Pulmonary artery endothelial cell (primary cell): ENCODE measurements around the gene MAP3K20. TPM values are rescaled to one million over a fixed set of nuclear protein-coding genes. Genes with fewer than 3 reads are reported as not detected.
A peak's percentile ranks its signal among the peaks of the same experiment; 100 is the strongest.
"Not testable (repeated sequence)": the region's sequence is repeated elsewhere in the genome, so short reads cannot be mapped to it uniquely, and the experiment has no call there.

ENCODE experiments used
- DNase-seq: peaks from one replicate; pipeline ENCODE4 v3.0.0-alpha.2; 2011; ENCODE audit warnings: low read depth, low spot score
- total RNA-seq: library from RNA; depleted of rRNA; stranded (reverse); fragments of >200 nt; gene quantifications from 2 replicates; pipeline ENCODE4 v1.2.3, GENCODE V29; 2014

MAP3K20 gene
- total RNA-seq, 1 donor from 2014 or later: 31.7 TPM

DNA sequence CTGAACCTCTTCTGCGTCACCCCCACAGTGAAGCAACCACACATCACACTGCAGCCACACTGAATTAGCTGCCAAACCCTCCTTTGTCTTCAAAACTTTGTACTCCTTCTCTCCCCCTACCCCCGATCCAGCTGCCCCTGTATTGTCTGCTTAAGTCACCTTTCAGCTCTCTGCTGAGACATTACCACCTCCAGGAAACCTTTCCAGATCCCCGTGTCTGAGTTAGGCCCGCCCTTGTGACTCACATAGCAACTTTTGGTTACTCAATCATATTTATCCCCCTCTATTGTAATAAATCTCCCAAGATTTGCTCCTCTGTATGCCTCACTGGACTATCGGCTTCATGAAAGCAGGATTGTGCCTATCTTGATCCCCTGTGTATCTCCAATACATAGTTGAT lies 196.2 kb downstream of the MAP3K20 start:
- DNase-seq: no peak

DNA sequence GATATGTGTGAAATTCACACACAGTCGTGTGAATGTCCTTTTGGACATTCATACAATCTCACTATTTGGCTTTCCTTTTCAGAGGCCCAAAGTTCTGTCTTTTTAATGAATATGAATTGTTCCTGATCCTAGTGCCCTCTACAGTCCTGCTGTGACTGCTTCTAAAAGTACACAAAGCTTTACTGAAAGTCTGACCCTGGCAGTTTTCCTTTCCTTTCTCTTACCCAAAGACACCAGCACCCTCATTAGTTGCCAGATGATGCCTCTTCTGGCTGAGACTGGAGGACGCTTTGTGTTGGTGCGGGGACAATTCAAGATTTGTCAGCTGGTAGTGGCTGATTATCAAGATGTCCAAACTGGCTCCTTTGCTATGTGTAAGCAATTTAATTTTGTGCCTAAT lies 197.2 kb downstream of the MAP3K20 start:
- DNase-seq: no peak

DNA sequence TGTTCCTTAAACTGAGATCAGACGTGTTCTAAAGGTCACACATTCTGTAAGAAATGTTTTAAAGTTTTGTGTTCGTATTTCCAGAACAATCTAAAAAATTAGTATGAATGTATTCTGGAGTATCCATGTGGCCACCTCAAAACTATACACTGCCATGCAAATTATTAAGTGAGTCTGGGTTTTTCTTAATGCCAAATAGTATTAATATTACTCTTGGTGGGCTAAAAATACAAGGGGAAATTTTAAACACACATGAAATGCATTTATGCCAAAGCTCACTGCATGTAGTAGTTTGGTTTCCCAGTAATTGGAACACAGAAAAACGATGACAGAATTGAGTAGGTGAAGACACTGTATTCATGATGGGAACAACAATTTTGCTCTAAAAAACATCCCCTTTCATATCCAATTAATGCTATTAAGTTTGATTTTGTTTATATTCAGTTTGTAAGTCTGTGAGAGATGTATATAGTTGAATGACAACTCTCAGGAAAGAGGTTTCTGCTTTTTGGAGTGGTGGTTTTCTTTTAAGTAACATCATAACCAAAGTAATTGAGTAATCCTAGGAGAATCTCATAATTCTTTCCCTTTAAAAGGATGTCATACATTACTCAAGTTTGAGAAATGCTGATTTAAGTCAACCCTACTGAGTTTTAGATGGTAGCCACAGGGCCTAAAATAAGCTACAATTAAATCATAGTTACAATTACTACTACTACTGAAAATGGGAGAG lies 203.3 kb downstream of the MAP3K20 start:
- no peak for DNase-seq

- DNase-seq: no peak
Observed at GRCh38 chr2:173279527-173279868, 203.9 kb downstream of the MAP3K20 start.

DNA sequence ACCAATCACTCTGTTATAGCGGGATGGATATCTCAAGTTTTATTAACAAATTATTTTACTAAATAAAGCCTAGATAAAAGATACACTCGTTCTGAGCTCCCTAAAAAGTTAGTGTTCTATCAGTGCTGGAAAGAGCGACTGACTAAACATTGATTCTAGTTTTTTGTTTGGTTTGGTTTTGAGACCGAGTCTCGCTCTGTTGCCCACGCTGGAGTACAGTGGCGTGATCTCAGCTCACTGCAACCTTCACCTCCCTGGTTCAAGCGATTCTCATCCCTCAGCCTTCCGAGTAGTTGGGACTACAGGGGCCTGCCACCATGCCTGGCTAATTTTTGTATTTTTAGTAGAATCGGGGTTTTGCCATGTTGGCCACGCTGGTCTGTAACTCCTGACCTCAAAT lies 205.2 kb downstream of the MAP3K20 start:
- no peak for DNase-seq

DNA sequence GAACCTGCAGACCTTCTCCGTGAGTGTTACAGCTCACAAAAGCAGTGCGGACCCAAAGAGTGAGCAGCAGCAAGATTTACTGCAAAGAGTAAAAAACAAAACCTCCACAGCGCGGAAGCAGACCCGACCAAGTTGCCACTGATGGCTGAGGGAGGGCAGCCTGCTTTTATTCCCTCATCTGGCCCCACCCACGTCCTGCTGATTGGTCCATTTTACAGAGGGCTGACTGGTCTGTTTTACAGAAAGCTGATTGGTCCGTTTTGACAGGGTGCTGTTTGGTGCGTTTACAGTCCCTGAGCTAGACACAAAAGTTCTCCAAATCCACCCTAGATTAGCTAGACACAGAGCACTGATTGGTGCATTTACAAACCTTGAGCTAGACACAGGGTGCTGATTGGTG lies 206.3 kb downstream of the MAP3K20 start:
- DNase-seq: not testable (repeated sequence)

- DNase-seq: no peak
Observed at GRCh38 chr2:173282795-173283545, 207.3 kb downstream of the MAP3K20 start.

DNA sequence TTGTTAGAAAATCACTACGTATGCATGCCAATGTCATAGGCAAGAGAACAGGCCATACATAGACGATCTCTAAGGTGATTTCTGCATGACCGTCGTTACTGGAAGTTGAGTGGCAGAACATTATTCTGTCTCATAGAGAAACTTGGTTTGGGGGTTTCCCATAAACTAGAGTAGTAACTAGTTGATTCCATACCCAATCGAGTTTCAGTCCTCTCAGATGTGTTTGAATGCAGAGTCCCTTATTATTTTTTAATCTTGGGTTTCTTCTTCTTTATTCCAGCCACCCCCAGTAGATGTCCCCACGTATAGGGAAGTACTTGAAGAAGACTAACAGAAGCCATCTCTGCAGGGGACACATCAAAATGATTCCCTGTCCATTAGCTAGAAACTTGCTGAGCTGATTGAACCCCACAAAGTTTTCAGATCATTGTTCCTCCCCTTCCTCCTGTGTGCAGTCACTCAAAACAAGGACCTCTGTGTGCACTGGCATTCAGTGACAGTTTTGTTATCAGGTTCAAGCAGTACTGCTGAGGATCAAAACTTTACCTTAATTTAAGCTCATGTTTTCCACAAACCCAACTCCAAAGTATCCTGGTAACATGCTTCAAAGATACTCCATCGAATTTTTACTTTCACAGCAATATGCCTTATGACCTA lies 210.6 kb downstream of the MAP3K20 start:
- DNase-seq: no peak

- DNase-seq: no peak
Observed at GRCh38 chr2:173287594-173287993, 211.9 kb downstream of the MAP3K20 start.

GRCh38 chr2:173288561-173288960 lies 212.9 kb downstream of the MAP3K20 start:
- no peak for DNase-seq

- DNase-seq: no peak
Observed at GRCh38 chr2:173290046-173290445, 214.4 kb downstream of the MAP3K20 start.

- DNase-seq: no peak
Observed at GRCh38 chr2:173290518-173290917, 214.9 kb downstream of the MAP3K20 start.

DNA sequence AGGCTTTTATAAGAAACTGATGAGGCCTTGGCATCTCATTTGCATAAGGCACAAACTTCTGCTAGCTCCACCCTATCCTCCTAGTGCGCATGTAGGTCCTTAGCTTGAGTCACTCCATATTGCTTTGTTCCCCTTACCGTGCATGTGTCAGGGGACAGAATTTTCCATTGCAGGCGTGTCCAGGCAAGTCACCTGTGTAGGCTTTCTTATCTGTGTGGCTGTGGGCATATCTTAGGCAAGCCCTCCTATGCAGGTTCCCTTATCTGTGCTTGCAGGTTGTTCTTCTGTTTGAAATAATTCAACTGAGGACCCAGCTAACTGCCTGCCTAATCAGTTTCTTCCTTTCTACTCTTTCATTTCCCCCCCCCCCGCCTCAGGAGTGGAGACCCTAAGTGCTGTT lies 215.8 kb downstream of the MAP3K20 start:
- no peak for DNase-seq

GRCh38 chr2:173296235-173296634 lies 220.6 kb downstream of the MAP3K20 start:
- DNase-seq: no peak

- DNase-seq: no peak
Observed at GRCh38 chr2:173298536-173299097, 223.0 kb downstream of the MAP3K20 start.

DNA sequence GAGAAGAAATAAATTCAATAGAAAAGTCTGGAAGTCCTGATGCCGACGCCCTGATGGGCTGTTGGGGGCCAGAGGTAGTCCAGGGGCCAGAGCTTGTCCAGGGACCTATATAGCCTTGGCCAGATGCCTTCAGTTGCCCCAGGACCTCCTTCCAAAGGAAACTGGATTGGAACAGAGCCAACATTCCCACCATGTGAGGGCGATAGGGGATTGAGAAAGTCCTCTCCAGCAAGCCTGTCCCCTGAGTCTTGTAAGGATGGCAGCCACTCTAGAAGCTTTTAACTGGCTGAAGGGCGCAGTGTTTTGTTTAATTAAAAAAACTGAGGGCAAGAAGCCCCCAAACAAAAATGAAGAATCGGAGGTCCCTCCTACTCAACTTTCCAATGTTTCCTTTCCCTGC lies 224.1 kb downstream of the MAP3K20 start:
- no peak for DNase-seq

GRCh38 chr2:173300458-173300857 lies 224.8 kb downstream of the MAP3K20 start:
- DNase-seq: no peak

GRCh38 chr2:173301549-173301948 lies 225.9 kb downstream of the MAP3K20 start:
- DNase-seq: not testable (repeated sequence)

DNA sequence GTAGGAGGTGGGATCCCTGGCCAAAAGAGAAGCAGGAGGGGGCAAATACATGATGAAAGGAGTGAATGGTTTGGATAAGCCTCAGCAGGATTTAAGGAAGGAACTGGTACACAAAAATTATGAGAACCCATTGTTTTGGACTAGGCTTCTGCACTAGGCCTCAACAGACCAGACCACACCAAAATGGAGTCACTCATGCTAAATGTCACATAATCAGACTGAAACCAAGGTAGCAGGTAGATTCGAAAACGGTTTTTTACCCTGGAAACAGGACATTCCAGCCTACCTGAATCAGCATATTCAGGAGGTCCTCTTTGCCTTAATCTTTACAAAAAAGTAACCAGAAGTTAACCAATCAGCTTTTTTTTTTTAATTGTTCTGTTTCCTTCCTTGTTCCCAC lies 229.7 kb downstream of the MAP3K20 start:
- DNase-seq: no peak

DNA sequence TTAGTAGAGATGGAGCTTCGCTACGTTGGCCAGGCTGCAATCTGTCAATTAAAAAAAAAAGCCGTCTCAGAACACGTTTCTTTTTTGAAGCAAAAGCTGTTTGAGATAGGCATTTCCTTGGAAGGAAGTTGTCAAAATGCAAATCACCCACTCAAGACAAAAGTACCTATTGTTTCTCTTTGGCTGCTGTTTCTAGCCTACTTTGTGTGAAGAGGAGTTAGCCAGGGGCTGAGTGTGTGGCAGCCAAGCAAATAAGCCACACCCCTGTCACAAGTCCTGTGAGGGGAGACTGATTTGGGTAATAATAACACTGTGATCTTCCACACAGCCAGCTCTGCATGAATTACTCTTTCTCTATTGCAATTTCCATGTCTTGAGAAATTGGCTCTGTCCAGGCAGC lies 231.6 kb downstream of the MAP3K20 start:
- peak; percentile 10 for DNase-seq

GRCh38 chr2:173309370-173309769 lies 233.7 kb downstream of the MAP3K20 start:
- DNase-seq: not testable (repeated sequence)
